ENCODE data around the gene EDAR.

EDAR gene

GRCh38 chr2:108936866-108937265, 52.2 kb downstream of the EDAR start:
- no peak overlapping the region for H3K27ac ChIP-seq
- ChIA-PET CTCF (no interaction called here), POLR2A (ENCODE audit: low non-redundant PET) (no interaction called here)
- no peak for TF ChIP-seq CTCF (conservative IDR thresholded peaks at IDR 0.05; ENCODE audit: low read depth)
- DNase-seq (ENCODE audit: low spot score) = no peak

DNA sequence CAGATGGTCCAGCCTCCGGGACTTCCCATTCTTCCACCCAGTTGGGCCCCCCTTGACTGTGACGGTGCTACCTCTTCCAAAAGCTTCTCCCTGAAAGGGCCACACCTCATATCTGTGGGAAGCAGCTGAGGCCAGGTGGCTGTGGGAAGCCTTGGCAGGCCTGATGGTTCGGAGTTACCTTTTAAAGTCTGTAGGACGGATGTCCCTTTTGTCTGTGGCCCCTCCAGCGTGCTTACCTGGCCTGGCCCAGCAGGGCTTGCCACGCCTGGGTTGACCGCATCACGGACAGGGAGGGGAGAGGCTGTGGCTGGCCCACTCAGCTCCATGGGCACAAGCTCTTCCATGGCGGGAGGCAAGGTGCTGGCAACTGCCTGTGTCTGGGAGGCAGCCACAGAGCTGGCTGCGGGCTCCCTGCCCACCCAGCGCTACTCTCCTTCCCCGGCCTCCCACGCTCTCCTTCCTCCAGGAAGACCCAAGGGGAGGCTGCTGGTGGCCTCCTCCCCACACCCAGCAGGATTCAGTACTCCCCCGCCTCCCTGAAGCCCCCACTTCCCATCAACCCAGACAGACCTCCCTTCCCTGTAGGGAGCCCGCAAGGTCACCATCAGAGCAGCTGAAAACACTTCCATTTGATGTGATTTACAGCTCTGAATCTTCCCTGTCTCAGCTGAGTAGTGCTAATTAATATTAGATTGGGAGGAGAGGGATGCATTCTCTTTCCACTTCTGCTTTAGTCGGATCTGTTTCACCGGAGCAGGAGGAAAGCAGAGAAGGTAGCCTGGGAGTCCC, 52.8 kb downstream of the EDAR start:
- POLR2A ChIA-PET (ENCODE audit: low non-redundant PET) = no interaction called here
- DNase-seq (ENCODE audit: low spot score) = no peak
- no peak for TF ChIP-seq CTCF (conservative IDR thresholded peaks at IDR 0.05; ENCODE audit: low read depth)
- no peak overlapping the region for H3K27ac ChIP-seq
- CTCF ChIA-PET = interaction anchor here (0.6 kb wide), 1 partner anchor 441 kb away, joined by 3 read pairs; no protein-coding TSS in a partner anchor

DNA sequence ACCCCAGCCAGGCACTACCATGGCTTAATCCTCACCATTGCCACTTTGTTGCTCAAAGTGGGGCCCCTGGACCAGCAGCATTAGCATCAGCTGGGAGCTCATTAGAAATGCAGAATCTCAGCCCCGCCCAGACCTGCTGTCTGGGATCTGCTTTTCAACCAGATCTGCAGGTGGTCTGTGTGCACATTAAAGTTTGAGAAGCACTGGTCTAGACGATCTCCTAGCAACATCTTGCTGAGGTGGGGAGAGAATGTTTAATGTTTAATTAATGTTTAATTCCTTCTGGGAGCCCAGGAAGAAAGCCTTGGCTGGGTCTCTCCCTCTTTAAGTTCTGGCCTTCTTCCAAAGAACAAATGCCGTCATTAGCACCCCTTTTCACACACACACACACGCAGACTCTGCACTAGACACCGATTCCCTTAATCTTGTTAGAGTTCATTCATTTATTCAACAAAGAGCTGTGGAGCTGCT, 53.7 kb downstream of the EDAR start:
- TF ChIP-seq CTCF (conservative IDR thresholded peaks at IDR 0.05; ENCODE audit: low read depth) = no peak
- ChIA-PET POLR2A (ENCODE audit: low non-redundant PET) (no interaction called here), CTCF (interaction anchor here (0.6 kb wide), 1 partner anchor 441 kb away, joined by 3 read pairs; no protein-coding TSS in a partner anchor)
- no peak for DNase-seq (ENCODE audit: low spot score)
- H3K27ac ChIP-seq = no peak overlapping the region

GRCh38 chr2:108934583-108935245, 54.3 kb downstream of the EDAR start:
- POLR2A ChIA-PET (ENCODE audit: low non-redundant PET) = no interaction called here
- CTCF ChIA-PET = no interaction called here
- DNase-seq (ENCODE audit: low spot score) = no peak
- H3K27ac ChIP-seq = no peak overlapping the region
- no peak for TF ChIP-seq CTCF (conservative IDR thresholded peaks at IDR 0.05; ENCODE audit: low read depth)

- no peak for DNase-seq (ENCODE audit: low spot score)
- CTCF ChIA-PET = interaction anchor here (0.6 kb wide), 1 partner anchor 19 kb away, joined by 3 read pairs; no protein-coding TSS in a partner anchor
- peak overlapping the region; percentile 53 for H3K27ac ChIP-seq
- POLR2A ChIA-PET (ENCODE audit: low non-redundant PET) = no interaction called here
- TF ChIP-seq CTCF (conservative IDR thresholded peaks at IDR 0.05; ENCODE audit: low read depth) = no peak
Observed at GRCh38 chr2:108934151-108934550, 54.9 kb downstream of the EDAR start.

DNA sequence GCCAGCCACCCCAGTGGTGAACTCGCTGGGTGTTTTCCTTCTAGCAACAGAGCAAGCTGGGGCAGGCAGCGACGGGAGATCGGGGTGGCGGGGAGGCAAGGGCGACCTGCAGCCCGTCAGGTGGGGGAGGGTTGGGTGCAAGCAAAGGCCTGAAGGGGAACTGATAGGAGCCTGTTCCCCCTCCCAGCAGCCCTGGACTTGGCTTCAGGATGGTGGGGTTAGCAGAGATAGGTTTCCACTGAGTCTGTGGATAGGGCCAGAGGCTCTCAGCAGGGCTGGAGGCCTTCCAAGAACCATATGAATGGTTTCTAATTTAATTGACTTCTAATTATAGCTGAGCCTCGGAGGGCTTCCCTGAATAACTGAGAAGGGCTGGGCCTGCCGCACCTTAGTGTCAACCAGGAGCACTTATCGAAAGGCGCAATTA, 55.3 kb downstream of the EDAR start:
- ChIA-PET POLR2A (ENCODE audit: low non-redundant PET) (no interaction called here), CTCF (interaction anchor here (0.6 kb wide), 1 partner anchor 18 kb away, joined by 3 read pairs; no protein-coding TSS in a partner anchor)
- H3K27ac ChIP-seq = peak overlapping the region; percentile 53
- peak; percentile 48 for DNase-seq (ENCODE audit: low spot score)
- no peak for TF ChIP-seq CTCF (conservative IDR thresholded peaks at IDR 0.05; ENCODE audit: low read depth)
